ENCODE data around the gene ADCY10.
"Not testable (repeated sequence)": the region's sequence is repeated elsewhere in the genome, so short reads cannot be mapped to it uniquely, and the experiment has no call there.

Gene ADCY10

GRCh38 chr1:167927046-167927754, 13.3 kb upstream of the ADCY10 start:
- DNase-seq = no peak

GRCh38 chr1:167926486-167926997, 12.6 kb upstream of the ADCY10 start:
- no peak for DNase-seq

- no peak for DNase-seq
These were observed 10.8 kb upstream of the ADCY10 start for GRCh38 chr1:167924543-167925231.

GRCh38 chr1:167924102-167924501, 10.2 kb upstream of the ADCY10 start:
- DNase-seq = no peak

GRCh38 chr1:167923324-167924056, 9.6 kb upstream of the ADCY10 start:
- DNase-seq = no peak

GRCh38 chr1:167922611-167923074, 8.7 kb upstream of the ADCY10 start:
- DNase-seq = no peak

GRCh38 chr1:167922023-167922422, 8.1 kb upstream of the ADCY10 start:
- DNase-seq = no peak

GRCh38 chr1:167916766-167917511, 3.0 kb upstream of the ADCY10 start:
- DNase-seq = no peak

GRCh38 chr1:167915569-167915968, 1.6 kb upstream of the ADCY10 start:
- DNase-seq = no peak

- DNase-seq = no peak
These were observed 1.6 kb downstream of the ADCY10 start for GRCh38 chr1:167912294-167912693.

GRCh38 chr1:167911413-167911812, 2.5 kb downstream of the ADCY10 start:
- no peak for DNase-seq

GRCh38 chr1:167910530-167910929, 3.4 kb downstream of the ADCY10 start:
- no peak for DNase-seq

GRCh38 chr1:167909691-167910180, 4.2 kb downstream of the ADCY10 start:
- no peak for DNase-seq

- no peak for DNase-seq
These were observed 8.3 kb downstream of the ADCY10 start for GRCh38 chr1:167905671-167906070.

GRCh38 chr1:167905182-167905581, 8.8 kb downstream of the ADCY10 start:
- DNase-seq = peak; percentile 46

GRCh38 chr1:167904652-167905130, 9.2 kb downstream of the ADCY10 start:
- peak; percentile 91 for DNase-seq

- DNase-seq = no peak
These were observed 13.0 kb downstream of the ADCY10 start for GRCh38 chr1:167900907-167901306.

GRCh38 chr1:167899253-167899681, 14.7 kb downstream of the ADCY10 start:
- DNase-seq = no peak

GRCh38 chr1:167898578-167899222, 15.2 kb downstream of the ADCY10 start:
- DNase-seq = no peak

GRCh38 chr1:167893798-167894197, 20.1 kb downstream of the ADCY10 start:
- DNase-seq = no peak

- DNase-seq = no peak
These were observed 23.5 kb downstream of the ADCY10 start for GRCh38 chr1:167890400-167890799.

GRCh38 chr1:167887187-167887586, 26.7 kb downstream of the ADCY10 start:
- not testable (repeated sequence) for DNase-seq

Data from NCI-H187 treated with DMSO at 0.1 percent for 48 hours (cell line).